ENCODE measurements around the gene PDIA6. TPM values are rescaled to one million over a fixed set of nuclear protein-coding genes. Genes with fewer than 3 reads are reported as not detected.
A peak's percentile ranks its signal among the peaks of the same experiment; 100 is the strongest.

PDIA6 gene
- total and polyA plus RNA-seq, 7 experiments from 2014 or later: 24.3 to 173 (median 49.6) TPM

GRCh38 chr2:10772201-10772867 lies 40.3 kb downstream of the PDIA6 start:
- peak overlapping the region in 1 of 9 donors; percentile 42 for H3K27ac Mint-ChIP-seq
- H3K4me1 Mint-ChIP-seq: peaks cover 0 to 2% (median 0%) of the 10 kb centered on the region in 7 donors
- Histone ChIP-seq H3K4me1 (ENCODE audit: control insufficient read depth in 2 of 2, insufficient read depth in 2 of 2, low read length in 2 of 2) (no peaks in the 10 kb centered on the region), H3K27me3 (ENCODE audit: control insufficient read depth in 2 of 2, insufficient read depth in 2 of 2, low read length in 2 of 2) (no peaks in the 10 kb centered on the region), H3K4me3 (ENCODE audit: low read length) (no peak overlapping the region), H3K36me3 (ENCODE audit: control insufficient read depth in 2 of 3, insufficient read depth in 3 of 3, low read length in 3 of 3) (no peaks in the 10 kb centered on the region), H3K27ac (ENCODE audit: low read depth, low read length) (no peak overlapping the region), H3K9me3 (ENCODE audit: control insufficient read depth in 2 of 3, low read length in 3 of 3) (no peaks in the 10 kb centered on the region)
- intact Hi-C loops (cut with micrococcal nuclease): no loop called here
- H3K36me3 Mint-ChIP-seq: peaks cover 0 to 1% (median 0%) of the 10 kb centered on the region in 5 donors
- H3K4me3 Mint-ChIP-seq: no peak overlapping the region
- POLR2A ChIA-PET: no interaction called here
- CTCF ChIA-PET: no interaction called here
- no peak for ATAC-seq
- no peak for DNase-seq
- H3K27me3 Mint-ChIP-seq: no peaks in the 10 kb centered on the region
- no peaks in the 10 kb centered on the region for H3K9me3 Mint-ChIP-seq

- Histone ChIP-seq H3K27ac (ENCODE audit: low read depth, low read length) (no peak overlapping the region), H3K27me3 (ENCODE audit: control insufficient read depth in 2 of 2, insufficient read depth in 2 of 2, low read length in 2 of 2) (no peaks in the 10 kb centered on the region), H3K36me3 (ENCODE audit: control insufficient read depth in 2 of 3, insufficient read depth in 3 of 3, low read length in 3 of 3) (no peaks in the 10 kb centered on the region), H3K9me3 (ENCODE audit: control insufficient read depth in 2 of 3, low read length in 3 of 3) (no peaks in the 10 kb centered on the region), H3K4me3 (ENCODE audit: low read length) (no peak overlapping the region), H3K4me1 (ENCODE audit: control insufficient read depth in 2 of 2, insufficient read depth in 2 of 2, low read length in 2 of 2) (no peaks in the 10 kb centered on the region)
- Mint-ChIP-seq H3K27ac (no peak overlapping the region), H3K9me3 (no peaks in the 10 kb centered on the region), H3K36me3 (no peaks in the 10 kb centered on the region), H3K4me1 (peaks cover 0 to 2% (median 0%) of the 10 kb centered on the region in 7 donors), H3K4me3 (no peak overlapping the region), H3K27me3 (no peaks in the 10 kb centered on the region)
- CTCF ChIA-PET: no interaction called here
- intact Hi-C loops (cut with micrococcal nuclease): no loop called here
- no peak for DNase-seq
- no peak for ATAC-seq
- POLR2A ChIA-PET: no interaction called here
Observed at GRCh38 chr2:10771786-10772185, 40.8 kb downstream of the PDIA6 start.

GRCh38 chr2:10770956-10771750 lies 41.4 kb downstream of the PDIA6 start:
- intact Hi-C loops (cut with micrococcal nuclease): no loop called here
- no peaks in the 10 kb centered on the region for H3K27me3 Mint-ChIP-seq
- POLR2A ChIA-PET: no interaction called here
- no peak overlapping the region for H3K4me3 ChIP-seq (ENCODE audit: low read length)
- CTCF ChIA-PET: no interaction called here
- no peaks in the 10 kb centered on the region for H3K9me3 Mint-ChIP-seq
- H3K27ac Mint-ChIP-seq: no peak overlapping the region
- H3K4me1 Mint-ChIP-seq: peaks cover 0 to 2% (median 0%) of the 10 kb centered on the region in 7 donors
- no peaks in the 10 kb centered on the region for H3K36me3 Mint-ChIP-seq
- no peaks in the 10 kb centered on the region for H3K27me3 ChIP-seq (ENCODE audit: control insufficient read depth in 2 of 2, insufficient read depth in 2 of 2, low read length in 2 of 2)
- no peaks in the 10 kb centered on the region for H3K36me3 ChIP-seq (ENCODE audit: control insufficient read depth in 2 of 3, insufficient read depth in 3 of 3, low read length in 3 of 3)
- H3K4me1 ChIP-seq (ENCODE audit: control insufficient read depth in 2 of 2, insufficient read depth in 2 of 2, low read length in 2 of 2): no peaks in the 10 kb centered on the region
- no peak overlapping the region for H3K4me3 Mint-ChIP-seq
- DNase-seq: no peak
- no peak overlapping the region for H3K27ac ChIP-seq (ENCODE audit: low read depth, low read length)
- no peaks in the 10 kb centered on the region for H3K9me3 ChIP-seq (ENCODE audit: control insufficient read depth in 2 of 3, low read length in 3 of 3)
- no peak for ATAC-seq

GRCh38 chr2:10768063-10768507 lies 44.5 kb downstream of the PDIA6 start:
- no peaks in the 10 kb centered on the region for H3K9me3 ChIP-seq (ENCODE audit: control insufficient read depth in 2 of 3, low read length in 3 of 3)
- no peak for ATAC-seq
- intact Hi-C loops (cut with micrococcal nuclease): no loop called here
- H3K27ac ChIP-seq (ENCODE audit: low read depth, low read length): no peak overlapping the region
- Mint-ChIP-seq H3K27ac (no peak overlapping the region), H3K4me1 (no peaks in the 10 kb centered on the region), H3K9me3 (no peaks in the 10 kb centered on the region), H3K27me3 (peaks cover 0 to 4% (median 0%) of the 10 kb centered on the region in 5 donors), H3K36me3 (no peaks in the 10 kb centered on the region), H3K4me3 (no peak overlapping the region)
- CTCF ChIA-PET: no interaction called here
- H3K4me1 ChIP-seq (ENCODE audit: control insufficient read depth in 2 of 2, insufficient read depth in 2 of 2, low read length in 2 of 2): no peaks in the 10 kb centered on the region
- no peaks in the 10 kb centered on the region for H3K36me3 ChIP-seq (ENCODE audit: control insufficient read depth in 2 of 3, insufficient read depth in 3 of 3, low read length in 3 of 3)
- H3K27me3 ChIP-seq (ENCODE audit: control insufficient read depth in 2 of 2, insufficient read depth in 2 of 2, low read length in 2 of 2): no peaks in the 10 kb centered on the region
- POLR2A ChIA-PET: no interaction called here
- no peak overlapping the region for H3K4me3 ChIP-seq (ENCODE audit: low read length)
- no peak for DNase-seq

GRCh38 chr2:10765914-10766313 lies 46.7 kb downstream of the PDIA6 start:
- Mint-ChIP-seq H3K27ac (no peak overlapping the region), H3K27me3 (peaks cover 0 to 6% (median 0%) of the 10 kb centered on the region in 5 donors), H3K4me1 (no peaks in the 10 kb centered on the region), H3K36me3 (no peaks in the 10 kb centered on the region), H3K9me3 (no peaks in the 10 kb centered on the region), H3K4me3 (no peak overlapping the region)
- DNase-seq (no peak), ATAC-seq (no peak)
- Histone ChIP-seq H3K27me3 (ENCODE audit: control insufficient read depth in 2 of 2, insufficient read depth in 2 of 2, low read length in 2 of 2) (no peaks in the 10 kb centered on the region), H3K9me3 (ENCODE audit: control insufficient read depth in 2 of 3, low read length in 3 of 3) (no peaks in the 10 kb centered on the region), H3K4me1 (ENCODE audit: control insufficient read depth in 2 of 2, insufficient read depth in 2 of 2, low read length in 2 of 2) (no peaks in the 10 kb centered on the region), H3K36me3 (ENCODE audit: control insufficient read depth in 2 of 3, insufficient read depth in 3 of 3, low read length in 3 of 3) (no peaks in the 10 kb centered on the region), H3K4me3 (ENCODE audit: low read length) (no peak overlapping the region), H3K27ac (ENCODE audit: low read depth, low read length) (no peak overlapping the region)
- ChIA-PET POLR2A (no interaction called here), CTCF (no interaction called here)
- intact Hi-C loops (cut with micrococcal nuclease): no loop called here

GRCh38 chr2:10765461-10765860 lies 47.1 kb downstream of the PDIA6 start:
- no peak overlapping the region for H3K27ac ChIP-seq (ENCODE audit: low read depth, low read length)
- H3K9me3 ChIP-seq (ENCODE audit: control insufficient read depth in 2 of 3, low read length in 3 of 3): no peaks in the 10 kb centered on the region
- no peak overlapping the region for H3K4me3 ChIP-seq (ENCODE audit: low read length)
- Mint-ChIP-seq H3K4me3 (no peak overlapping the region), H3K27me3 (peaks cover 0 to 6% (median 0%) of the 10 kb centered on the region in 5 donors), H3K4me1 (no peaks in the 10 kb centered on the region), H3K9me3 (no peaks in the 10 kb centered on the region), H3K36me3 (no peaks in the 10 kb centered on the region), H3K27ac (no peak overlapping the region)
- no peak for DNase-seq
- no peak for ATAC-seq
- H3K4me1 ChIP-seq (ENCODE audit: control insufficient read depth in 2 of 2, insufficient read depth in 2 of 2, low read length in 2 of 2): no peaks in the 10 kb centered on the region
- H3K27me3 ChIP-seq (ENCODE audit: control insufficient read depth in 2 of 2, insufficient read depth in 2 of 2, low read length in 2 of 2): no peaks in the 10 kb centered on the region
- no peaks in the 10 kb centered on the region for H3K36me3 ChIP-seq (ENCODE audit: control insufficient read depth in 2 of 3, insufficient read depth in 3 of 3, low read length in 3 of 3)
- intact Hi-C loops (cut with micrococcal nuclease): no loop called here
- ChIA-PET CTCF (interaction anchor here (0.6 kb wide), 1 partner anchor 1939 kb away, joined by 3 read pairs; no protein-coding TSS in a partner anchor), POLR2A (no interaction called here)

GRCh38 chr2:10764896-10765295 lies 47.7 kb downstream of the PDIA6 start:
- no peak overlapping the region for H3K4me3 ChIP-seq (ENCODE audit: low read length)
- Mint-ChIP-seq H3K4me3 (no peak overlapping the region), H3K4me1 (no peaks in the 10 kb centered on the region), H3K9me3 (no peaks in the 10 kb centered on the region), H3K27ac (no peak overlapping the region), H3K27me3 (peaks cover 0 to 6% (median 0%) of the 10 kb centered on the region in 5 donors), H3K36me3 (no peaks in the 10 kb centered on the region)
- ATAC-seq (no peak), DNase-seq (no peak)
- intact Hi-C loops (cut with micrococcal nuclease): no loop called here
- H3K9me3 ChIP-seq (ENCODE audit: control insufficient read depth in 2 of 3, low read length in 3 of 3): no peaks in the 10 kb centered on the region
- no peaks in the 10 kb centered on the region for H3K36me3 ChIP-seq (ENCODE audit: control insufficient read depth in 2 of 3, insufficient read depth in 3 of 3, low read length in 3 of 3)
- H3K4me1 ChIP-seq (ENCODE audit: control insufficient read depth in 2 of 2, insufficient read depth in 2 of 2, low read length in 2 of 2): no peaks in the 10 kb centered on the region
- CTCF ChIA-PET: interaction anchor here (0.6 kb wide), 1 partner anchor 1940 kb away, joined by 3 read pairs; no protein-coding TSS in a partner anchor
- no peaks in the 10 kb centered on the region for H3K27me3 ChIP-seq (ENCODE audit: control insufficient read depth in 2 of 2, insufficient read depth in 2 of 2, low read length in 2 of 2)
- no peak overlapping the region for H3K27ac ChIP-seq (ENCODE audit: low read depth, low read length)
- POLR2A ChIA-PET: no interaction called here

Data from naive thymus-derived CD4-positive, alpha-beta T cell (primary cell).